ENCODE measurements around the gene ANKRD44.

The ANKRD44 gene

GRCh38 chr2:197245829-197246804, 64.5 kb downstream of the ANKRD44 start:
- Histone ChIP-seq H3K4me1 (ENCODE audit: insufficient read depth, poor library complexity, severe bottlenecking) (no peaks in the 10 kb centered on the region), H3K9me3 (ENCODE audit: severe bottlenecking) (no peaks in the 10 kb centered on the region), H3K27ac (ENCODE audit: poor library complexity, severe bottlenecking) (no peak overlapping the region), H3K36me3 (ENCODE audit: low read depth) (no peaks in the 10 kb centered on the region), H3K4me3 (ENCODE audit: severe bottlenecking) (no peak overlapping the region), H3K27me3 (ENCODE audit: insufficient read depth, poor library complexity, severe bottlenecking) (no peaks in the 10 kb centered on the region)
- DNase-seq (ENCODE audit: low spot score) (no peak), ATAC-seq (ENCODE audit: low read depth) (no peak)
- no peak for TF ChIP-seq CTCF (IDR thresholded peaks at IDR 0.05; ENCODE audit: poor library complexity, severe bottlenecking)

GRCh38 chr2:197244349-197244748, 66.2 kb downstream of the ANKRD44 start:
- H3K27ac ChIP-seq (ENCODE audit: poor library complexity, severe bottlenecking), result no peak overlapping the region

GRCh38 chr2:197242719-197243118, 67.9 kb downstream of the ANKRD44 start:
- H3K27ac ChIP-seq (ENCODE audit: poor library complexity, severe bottlenecking), result no peak overlapping the region
- no peak for ATAC-seq (ENCODE audit: low read depth)

More at GRCh38 chr2:197244349-197244748, 66.2 kb downstream of the ANKRD44 start:
- Histone ChIP-seq H3K4me1 (ENCODE audit: insufficient read depth, poor library complexity, severe bottlenecking) (no peaks in the 10 kb centered on the region), H3K27me3 (ENCODE audit: insufficient read depth, poor library complexity, severe bottlenecking) (no peaks in the 10 kb centered on the region), H3K4me3 (ENCODE audit: severe bottlenecking) (no peak overlapping the region), H3K36me3 (ENCODE audit: low read depth) (no peaks in the 10 kb centered on the region), H3K9me3 (ENCODE audit: severe bottlenecking) (no peaks in the 10 kb centered on the region)
- no peak for ATAC-seq (ENCODE audit: low read depth)
- no peak for TF ChIP-seq CTCF (IDR thresholded peaks at IDR 0.05; ENCODE audit: poor library complexity, severe bottlenecking)
- no peak for DNase-seq (ENCODE audit: low spot score)

GRCh38 chr2:197241596-197241995, 69.0 kb downstream of the ANKRD44 start:
- H3K9me3 ChIP-seq (ENCODE audit: severe bottlenecking), result no peaks in the 10 kb centered on the region
- no peak for TF ChIP-seq CTCF (IDR thresholded peaks at IDR 0.05; ENCODE audit: poor library complexity, severe bottlenecking)
- DNase-seq (ENCODE audit: low spot score), result no peak
- ATAC-seq (ENCODE audit: low read depth), result no peak
- no peak overlapping the region for H3K4me3 ChIP-seq (ENCODE audit: severe bottlenecking)
- H3K36me3 ChIP-seq (ENCODE audit: low read depth), result no peaks in the 10 kb centered on the region
- H3K27ac ChIP-seq (ENCODE audit: poor library complexity, severe bottlenecking), result no peak overlapping the region
- no peaks in the 10 kb centered on the region for H3K4me1 ChIP-seq (ENCODE audit: insufficient read depth, poor library complexity, severe bottlenecking)
- H3K27me3 ChIP-seq (ENCODE audit: insufficient read depth, poor library complexity, severe bottlenecking), result no peaks in the 10 kb centered on the region

More at GRCh38 chr2:197242719-197243118, 67.9 kb downstream of the ANKRD44 start:
- no peaks in the 10 kb centered on the region for H3K9me3 ChIP-seq (ENCODE audit: severe bottlenecking)
- no peak for TF ChIP-seq CTCF (IDR thresholded peaks at IDR 0.05; ENCODE audit: poor library complexity, severe bottlenecking)
- no peaks in the 10 kb centered on the region for H3K27me3 ChIP-seq (ENCODE audit: insufficient read depth, poor library complexity, severe bottlenecking)
- no peaks in the 10 kb centered on the region for H3K4me1 ChIP-seq (ENCODE audit: insufficient read depth, poor library complexity, severe bottlenecking)
- no peak overlapping the region for H3K4me3 ChIP-seq (ENCODE audit: severe bottlenecking)
- H3K36me3 ChIP-seq (ENCODE audit: low read depth), result no peaks in the 10 kb centered on the region
- no peak for DNase-seq (ENCODE audit: low spot score)

- no peak for TF ChIP-seq CTCF (IDR thresholded peaks at IDR 0.05; ENCODE audit: poor library complexity, severe bottlenecking)
- H3K27ac ChIP-seq (ENCODE audit: poor library complexity, severe bottlenecking), result no peak overlapping the region
- no peaks in the 10 kb centered on the region for H3K27me3 ChIP-seq (ENCODE audit: insufficient read depth, poor library complexity, severe bottlenecking)
- ATAC-seq (ENCODE audit: low read depth) (no peak), DNase-seq (ENCODE audit: low spot score) (no peak)
- H3K36me3 ChIP-seq (ENCODE audit: low read depth), result no peaks in the 10 kb centered on the region
- H3K9me3 ChIP-seq (ENCODE audit: severe bottlenecking), result no peaks in the 10 kb centered on the region
- no peaks in the 10 kb centered on the region for H3K4me1 ChIP-seq (ENCODE audit: insufficient read depth, poor library complexity, severe bottlenecking)
- no peak overlapping the region for H3K4me3 ChIP-seq (ENCODE audit: severe bottlenecking)
Measured at GRCh38 chr2:197241153-197241552, 69.4 kb downstream of the ANKRD44 start.
